A549 treated with dexamethasone at 1 μM for 4 hours (cell line): ENCODE data around the gene SLC35G1. TPM values are rescaled to one million over a fixed set of nuclear protein-coding genes. Genes with fewer than 3 reads are reported as not detected.

Experiments used
- total RNA-seq: library from RNA; stranded (reverse); fragments of 200-300 nt; extraction: Qiagen RNA extraction; gene quantifications from 5 replicates; pipeline ENCODE4 v1.2.3, GENCODE V29; 2022

Gene SLC35G1, protein sequence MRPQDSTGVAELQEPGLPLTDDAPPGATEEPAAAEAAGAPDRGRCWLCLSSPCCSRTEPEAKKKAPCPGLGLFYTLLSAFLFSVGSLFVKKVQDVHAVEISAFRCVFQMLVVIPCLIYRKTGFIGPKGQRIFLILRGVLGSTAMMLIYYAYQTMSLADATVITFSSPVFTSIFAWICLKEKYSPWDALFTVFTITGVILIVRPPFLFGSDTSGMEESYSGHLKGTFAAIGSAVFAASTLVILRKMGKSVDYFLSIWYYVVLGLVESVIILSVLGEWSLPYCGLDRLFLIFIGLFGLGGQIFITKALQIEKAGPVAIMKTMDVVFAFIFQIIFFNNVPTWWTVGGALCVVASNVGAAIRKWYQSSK
- total RNA-seq = 7.9 to 8.8 TPM (median 8.2 TPM) in 5 replicates

GRCh38 chr10:93893646-93894515, at the start of gene SLC35G1:
Gene SLC35G1 (plus strand): TSS chr10:93893978. CDS start chr10:93894034, 56 bp downstream.

Other genes with a start within 250 kb of the SLC35G1 start
- gene FRA10AC1, start 191.4 kb upstream of the SLC35G1 start, total RNA-seq = 5.1 to 5.8 TPM (median 5.4 TPM) in 5 replicates
- gene LGI1, start 136.0 kb upstream of the SLC35G1 start, total RNA-seq = not detected in 5 replicates
- 7.0 to 10.3 TPM (median 9.7 TPM) in 5 replicates for gene PLCE1, start 100.0 kb downstream of the SLC35G1 start, total RNA-seq